NCI-H526 (cell line): ENCODE data around the gene DYNLT2.
"Not testable (repeated sequence)": the region's sequence is repeated elsewhere in the genome, so short reads cannot be mapped to it uniquely, and the experiment has no call there.

ENCODE experiments used
- DNase-seq, 2 experiments: peaks; one replicate each; lab custom pipeline; 2025; lab: John Stamatoyannopoulos, UW

The DYNLT2 gene

GRCh38 chr6:169701311-169701953 is 49.9 kb downstream of the DYNLT2 start:
- peak; percentile 6 to 55 for DNase-seq

GRCh38 chr6:169700296-169700695 is 51.1 kb downstream of the DYNLT2 start:
- DNase-seq, result no peak

- DNase-seq, result not testable (repeated sequence)
Measured at GRCh38 chr6:169697115-169697514, 54.3 kb downstream of the DYNLT2 start.

GRCh38 chr6:169695131-169695530 is 56.2 kb downstream of the DYNLT2 start:
- no peak for DNase-seq

DNA sequence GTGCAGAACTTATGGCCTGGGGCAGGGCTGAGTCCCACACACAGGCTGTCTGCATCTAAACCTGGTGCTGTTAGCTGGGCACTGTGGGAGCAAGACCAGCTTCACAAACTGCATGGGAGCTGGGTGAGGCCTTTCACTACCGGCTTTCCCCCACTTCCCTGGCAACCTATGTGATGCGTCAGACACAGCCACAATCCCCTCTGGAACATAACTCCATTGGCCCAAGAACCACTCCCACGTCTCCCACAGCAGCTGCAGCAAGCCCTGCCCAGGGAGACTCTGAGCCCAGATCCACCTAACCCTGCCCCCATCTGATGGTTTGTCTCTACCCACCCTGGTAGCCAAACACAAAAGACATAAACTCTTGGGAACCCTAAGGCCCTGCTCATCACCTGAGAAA is 58.9 kb downstream of the DYNLT2 start:
- DNase-seq, result no peak

DNA sequence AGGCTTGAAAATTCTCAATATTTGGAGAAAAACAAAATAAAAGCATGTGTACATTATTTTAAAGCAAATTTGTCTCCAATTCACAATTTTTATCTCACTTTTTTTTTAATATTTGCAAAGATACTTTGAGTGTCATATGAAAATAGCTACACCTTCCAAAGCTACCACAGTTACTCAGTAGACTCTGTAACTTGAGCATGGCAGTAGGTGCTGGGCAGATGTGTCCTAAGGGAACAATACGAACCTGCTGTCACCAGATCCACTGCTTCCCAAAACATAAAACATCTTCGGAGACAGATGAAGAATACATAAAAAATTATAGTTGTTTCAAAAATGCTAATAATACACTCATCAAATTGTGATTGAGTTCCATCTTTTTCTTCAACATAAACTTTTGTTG is 60.1 kb downstream of the DYNLT2 start:
- DNase-seq, result no peak
